Measurements from ENCODE around the gene MAST4.

MAST4 gene

GRCh38 chr5:66923457-66923856 is 327.3 kb downstream of the MAST4 start:
- DNase-seq = no peak

- no peak for DNase-seq
These were observed 327.7 kb downstream of the MAST4 start for GRCh38 chr5:66923922-66924321.

- no peak for DNase-seq
These were observed 330.9 kb downstream of the MAST4 start for GRCh38 chr5:66927140-66927539.

- DNase-seq = no peak
These were observed 333.1 kb downstream of the MAST4 start for GRCh38 chr5:66929281-66929680.

- DNase-seq = no peak
These were observed 333.8 kb downstream of the MAST4 start for GRCh38 chr5:66929995-66930394.

GRCh38 chr5:66931651-66932050 is 335.5 kb downstream of the MAST4 start:
- DNase-seq = no peak

GRCh38 chr5:66932457-66932856 is 336.3 kb downstream of the MAST4 start:
- DNase-seq = no peak

GRCh38 chr5:66933066-66933465 is 336.9 kb downstream of the MAST4 start:
- no peak for DNase-seq

- no peak for DNase-seq
These were observed 342.9 kb downstream of the MAST4 start for GRCh38 chr5:66939094-66939493.

- DNase-seq = no peak
These were observed 349.5 kb downstream of the MAST4 start for GRCh38 chr5:66945389-66946349.

GRCh38 chr5:66947458-66947857 is 351.3 kb downstream of the MAST4 start:
- no peak for DNase-seq

GRCh38 chr5:66949066-66949465 is 352.9 kb downstream of the MAST4 start:
- no peak for DNase-seq

- DNase-seq = no peak
These were observed 356.0 kb downstream of the MAST4 start for GRCh38 chr5:66952153-66952552.

GRCh38 chr5:66956439-66956838 is 360.2 kb downstream of the MAST4 start:
- no peak for DNase-seq

GRCh38 chr5:66958201-66958979 is 362.2 kb downstream of the MAST4 start:
- no peak for DNase-seq

GRCh38 chr5:66958980-66959641 is 362.9 kb downstream of the MAST4 start:
- no peak for DNase-seq

- DNase-seq = no peak
These were observed 363.5 kb downstream of the MAST4 start for GRCh38 chr5:66959653-66960052.

- DNase-seq = no peak
These were observed 364.4 kb downstream of the MAST4 start for GRCh38 chr5:66960369-66961137.

GRCh38 chr5:66963559-66963971 is 367.4 kb downstream of the MAST4 start:
- DNase-seq = no peak

GRCh38 chr5:66966439-66966838 is 370.2 kb downstream of the MAST4 start:
- DNase-seq = no peak

GRCh38 chr5:66967102-66967501 is 370.9 kb downstream of the MAST4 start:
- no peak for DNase-seq

- DNase-seq = no peak
These were observed 371.7 kb downstream of the MAST4 start for GRCh38 chr5:66967826-66968262.

GRCh38 chr5:66969484-66969883 is 373.3 kb downstream of the MAST4 start:
- no peak for DNase-seq
